HepG2 (cell line): Measurements from ENCODE around the gene CALU. TPM values are rescaled to one million over a fixed set of nuclear protein-coding genes. Genes with fewer than 3 reads are reported as not detected.

Experiments used
- ATAC-seq: fragments of 200-7000 bp; cut with Tn5 transposase; 3 replicates; pipeline ENCODE4 v1.9.1; 2020; ENCODE audit warnings: mild to moderate bottlenecking, moderate library complexity
- BruUV-seq: library from RNA; stranded (reverse); fragments of 400-500 nt; replicated peaks from 2 replicates; lab custom pipeline; 2021; lab: Mats Ljungman, UMichigan
- CTCF ChIA-PET: fragments of 300-600 bp; formaldehyde crosslinking; extraction: SDS; loops from one replicate; lab custom pipeline; 2021; ENCODE audit warnings: low total read pairs, inconsistent platforms, low intra/inter-chr PET ratio; lab: Yijun Ruan, JAX
- POLR2A ChIA-PET: fragments of 350-600 bp; sonication (Branson Sonifier 250); formaldehyde crosslinking; loops from one replicate; lab custom pipeline; 2020; ENCODE audit warnings: antibody characterized with exemption, inconsistent platforms; lab: Yijun Ruan, JAX
- DNase-seq: peaks from one replicate; pipeline ENCODE4 v3.0.0-alpha.2; 2015; ENCODE audit warnings: low spot score
- FAIRE-seq: peaks from 3 replicates; lab custom pipeline; 2011; peaks lifted over from hg19 to GRCh38; lab: Jason Lieb, UNC
- H2AFZ ChIP-seq: one replicate; pipeline ENCODE4 v1.6.1; 2011; ENCODE audit warnings: low read length, inconsistent platforms
- H3K27ac ChIP-seq: fragments of 300-600 bp; 3 replicates; pipeline ENCODE4 v1.8.0; 2011; ENCODE audit warnings: mixed run types, mild to moderate bottlenecking, mixed read lengths, low read length, inconsistent platforms; ENCODE audit not compliant: insufficient read depth; ENCODE audit errors: extremely low read length
- H3K27me3 ChIP-seq, 2 experiments: fragments of 200-600 bp in 1 of 2; 2 replicates in 1 of 2; 3 replicates in 1 of 2; pipeline versions ENCODE4 v1.6.0 to v1.8.0; 2011; ENCODE audit warnings: low read length in 2 of 2, mild to moderate bottlenecking in 2 of 2, moderate library complexity in 2 of 2, inconsistent platforms in 1 of 2; ENCODE audit not compliant: insufficient read depth in 2 of 2, control insufficient read depth in 1 of 2
- H3K36me3 ChIP-seq, 2 experiments: fragments of 200-600 bp in 1 of 2; replicated peaks in 1 of 2; 2 replicates in 1 of 2; 3 replicates in 1 of 2; pipeline versions ENCODE4 v1.5.1 to v1.8.0; 2011; ENCODE audit warnings: low read length in 2 of 2, inconsistent platforms in 1 of 2; ENCODE audit not compliant: insufficient read depth in 2 of 2, control insufficient read depth in 1 of 2
- H3K4me1 ChIP-seq: 2 replicates; pipeline ENCODE4 v1.5.1; 2012; ENCODE audit warnings: low read length, inconsistent platforms; ENCODE audit not compliant: insufficient read depth
- H3K4me2 ChIP-seq: 2 replicates; pipeline ENCODE4 v1.6.0; 2011; ENCODE audit warnings: low read depth, low read length, inconsistent platforms
- H3K4me3 ChIP-seq, 3 experiments: fragments of 200-600 bp in 1 of 3; sonication (generic), shearing (Covaris generic) in 1 of 3; replicated peaks in 1 of 3; 2 replicates each; pipeline ENCODE4 v1.5.1; 2011 to 2016; ENCODE audit warnings: low read length in 3 of 3, inconsistent platforms in 2 of 3, low read depth in 2 of 3, mild to moderate bottlenecking in 2 of 3, control low read depth in 1 of 3, mixed read lengths in 1 of 3; ENCODE audit not compliant: insufficient read depth in 1 of 3
- H3K79me2 ChIP-seq: one replicate; pipeline ENCODE4 v1.6.1; 2011; ENCODE audit warnings: low read length, inconsistent platforms; ENCODE audit not compliant: insufficient read depth
- H3K9ac ChIP-seq: 2 replicates; pipeline ENCODE4 v1.6.0; 2011; ENCODE audit warnings: mild to moderate bottlenecking, low read depth, low read length, inconsistent platforms; ENCODE audit not compliant: insufficient read depth
- H3K9me3 ChIP-seq: 2 replicates; pipeline ENCODE4 v1.5.1; 2012; ENCODE audit warnings: mild to moderate bottlenecking, low read length
- H4K20me1 ChIP-seq: 2 replicates; pipeline ENCODE4 v1.6.0; 2011; ENCODE audit warnings: inconsistent platforms, mild to moderate bottlenecking, low read length, moderate library complexity; ENCODE audit not compliant: insufficient read depth
- BCL3 ChIP-seq: sonication (generic); formaldehyde crosslinking; IDR thresholded peaks from 2 replicates; pipeline ENCODE4 v1.5.1; 2020; ENCODE audit warnings: mild to moderate bottlenecking, missing genetic modification reagents, moderate library complexity
- RAD51 ChIP-seq: fragments of 450-650 bp; IDR thresholded peaks from 2 replicates; pipeline ENCODE4 v1.6.1; 2016; ENCODE audit warnings: borderline replicate concordance
- USF2 ChIP-seq, 2 experiments: sonication (generic) in 1 of 2; formaldehyde crosslinking in 1 of 2; IDR thresholded peaks; 2 replicates each; pipeline versions ENCODE4 v1.5.1 to v1.6.1; 2011 to 2020; ENCODE audit warnings: borderline replicate concordance in 1 of 2, low read depth in 1 of 2, low read length in 1 of 2, mild to moderate bottlenecking in 1 of 2, missing genetic modification reagents in 1 of 2, moderate library complexity in 1 of 2
- ZNF629 ChIP-seq: sonication (generic); formaldehyde crosslinking; conservative IDR thresholded peaks from 2 replicates; pipeline ENCODE4 v1.5.0; 2020; ENCODE audit warnings: missing genetic modification reagents
- ZSCAN25 ChIP-seq: sonication (generic); formaldehyde crosslinking; IDR thresholded peaks from 2 replicates; pipeline ENCODE4 v1.8.0; 2022; ENCODE audit warnings: mild to moderate bottlenecking, missing genetic modification reagents
- WGBS: methylation state at CpG from one replicate; pipeline ENCODE4 v1.1.6; 2017; ENCODE audit warnings: low lambda C conversion rate; 5-methylcytosine and 5-hydroxymethylcytosine counted together
- in situ Hi-C: cut with HindIII; loops from 2 replicates; pipeline ENCODE4 v1.10.0; 2017; ENCODE audit warnings: low pct_unique_long_range_greater_than_20kb; ENCODE audit not compliant: extremely low pct_ligation_motif_present
- intact Hi-C: fragments of 100-400 bp; cut with micrococcal nuclease; formaldehyde crosslinking; loops from one replicate; pipeline ENCODE4 v1.10.0; 2022; ENCODE audit not compliant: unreplicated experiment
- polyA plus RNA-seq, 8 experiments: library from polyadenylated mRNA; depleted of rRNA in 3 of 8; stranded (reverse) in 7 of 8; unstranded in 1 of 8; fragments of >200 nt; fragmentation: Illumina TruSeq in 4 of 8; extraction: Trizol in 4 of 8; gene quantifications; 2 replicates each; pipeline versions ENCODE4 v1.2.1 to v1.2.3, GENCODE V29; 2011 to 2016; ENCODE audit warnings: low read depth in 4 of 8, missing spikeins in 1 of 8, mixed read lengths in 1 of 8; ENCODE audit not compliant: insufficient read depth in 1 of 8
- total RNA-seq, 5 experiments: library from RNA; depleted of rRNA; stranded (reverse); fragments of >200 nt; fragmentation: Illumina TruSeq; extraction: Trizol; gene quantifications; 2 replicates each; pipeline ENCODE4 v1.2.3, GENCODE V29; 2016; ENCODE audit warnings: low read depth in 1 of 5

CALU gene
- total and polyA plus RNA-seq, 2 of the 13 experiments (the other 11 are each of a cell fraction or from before 2014, with no cell fraction given): 198 to 252 TPM

DNA sequence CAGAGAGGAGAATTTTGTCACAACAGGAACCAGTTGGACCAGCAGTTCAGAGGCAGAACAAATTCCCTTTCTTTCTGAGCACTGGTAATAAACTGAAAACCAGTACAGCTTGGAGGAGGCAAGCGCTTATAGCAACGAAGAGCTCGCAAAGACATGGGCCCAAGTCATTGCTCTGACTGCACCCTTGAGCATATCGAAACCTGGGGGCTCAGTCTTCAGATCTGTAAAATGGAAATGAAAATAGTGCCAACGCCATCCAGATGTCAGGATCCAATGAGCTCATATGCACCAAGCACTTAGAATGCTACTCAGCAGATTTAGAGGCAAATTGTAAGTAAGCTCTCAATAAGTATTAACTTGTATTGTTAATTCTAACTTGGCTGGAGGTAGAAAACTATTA, 14.4 kb upstream of the CALU start:
- Histone ChIP-seq H4K20me1 (no peaks in the 10 kb centered on the region), H3K4me3 (no peak overlapping the region), H2AFZ (no peak overlapping the region), H3K4me2 (no peak overlapping the region), H3K27ac (no peak overlapping the region), H3K36me3 (no peaks in the 10 kb centered on the region), H3K9ac (no peak overlapping the region), H3K27me3 (peaks cover 0 to 21% of the 10 kb centered on the region in 2 experiments; a peak in 2 of 5 replicates), H3K79me2 (no peaks in the 10 kb centered on the region), H3K4me1 (peaks cover 7% of the 10 kb centered on the region), H3K9me3 (no peaks in the 10 kb centered on the region)
- DNase-seq (no peak), ATAC-seq (no peak), FAIRE-seq (no peak)
- 0 out of 2 replicates have a peak, but pooled peaks have one; percentile 31 for TF ChIP-seq ZNF629 (CRISPR knock-in tag)
- no peak for TF ChIP-seq BCL3
- in situ Hi-C loops (no loop called here), intact Hi-C loops (no loop called here)
- WGBS: 63% methylated on average over 5 of the region's 5 CpGs
- CTCF ChIA-PET: no interaction called here
- POLR2A ChIA-PET: interaction anchor here (1.4 to 1.6 kb wide), 2 partner anchors 14 to 15 kb away, joined by 4 to 5 read pairs; no protein-coding TSS in a partner anchor
- no TSS peak for BruUV-seq

DNA sequence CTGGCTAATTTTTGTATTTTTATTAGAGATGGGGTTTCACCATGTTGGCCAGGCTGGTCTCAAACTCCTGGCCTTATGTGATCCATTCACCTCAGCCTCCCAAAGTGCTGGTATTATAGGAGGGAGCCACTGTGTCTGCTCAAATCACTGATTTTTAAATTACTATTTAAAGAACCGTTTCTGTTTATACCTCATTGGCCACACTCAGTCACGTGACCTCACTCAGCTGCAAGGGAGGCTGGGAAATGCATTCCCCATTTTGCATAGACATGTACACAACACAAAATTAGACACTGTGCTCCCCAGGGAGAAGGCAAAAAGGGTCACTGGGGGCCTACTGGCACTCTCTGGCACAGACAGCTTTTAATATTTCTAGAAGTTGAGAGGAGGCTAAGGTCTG, 13.6 kb upstream of the CALU start:
- no peaks in the 10 kb centered on the region for H4K20me1 ChIP-seq
- WGBS: 34% methylated on average over 2 of the region's 2 CpGs
- no peak overlapping the region for H2AFZ ChIP-seq
- TF ChIP-seq USF2 (IDR thresholded peaks at IDR 0.05; ENCODE audit: low read depth, low read length) (peak; percentile 48), USF2 (CRISPR knock-in tag; IDR thresholded peaks at IDR 0.05; ENCODE audit: borderline replicate concordance) (no peak; the same call in 1 of the 2 replicates), RAD51 (peak; percentile 69), ZSCAN25 (CRISPR knock-in tag) (no peak)
- no peak overlapping the region for H3K9ac ChIP-seq
- H3K9me3 ChIP-seq: no peaks in the 10 kb centered on the region
- ChIA-PET POLR2A (interaction anchor here (0.5 to 1.6 kb wide), 3 partner anchors 13 to 234 kb away, joined by 3 to 5 read pairs (median 4); no protein-coding TSS in a partner anchor), CTCF (no interaction called here)
- H3K27me3 ChIP-seq: peaks cover 0 to 21% of the 10 kb centered on the region in 2 experiments; a peak in 3 of 5 replicates
- no peak for FAIRE-seq
- no peaks in the 10 kb centered on the region for H3K36me3 ChIP-seq
- no peak for DNase-seq
- no peak overlapping the region for H3K27ac ChIP-seq
- in situ Hi-C loops (no loop called here), intact Hi-C loops (no loop called here)
- no peak overlapping the region for H3K4me3 ChIP-seq
- H3K4me2 ChIP-seq: no peak overlapping the region
- ATAC-seq: no peak
- H3K79me2 ChIP-seq: no peaks in the 10 kb centered on the region
- BruUV-seq: no TSS peak
- H3K4me1 ChIP-seq: peaks cover 8% of the 10 kb centered on the region
